ENCODE measurements around the gene USH2A.

Gene USH2A

DNA sequence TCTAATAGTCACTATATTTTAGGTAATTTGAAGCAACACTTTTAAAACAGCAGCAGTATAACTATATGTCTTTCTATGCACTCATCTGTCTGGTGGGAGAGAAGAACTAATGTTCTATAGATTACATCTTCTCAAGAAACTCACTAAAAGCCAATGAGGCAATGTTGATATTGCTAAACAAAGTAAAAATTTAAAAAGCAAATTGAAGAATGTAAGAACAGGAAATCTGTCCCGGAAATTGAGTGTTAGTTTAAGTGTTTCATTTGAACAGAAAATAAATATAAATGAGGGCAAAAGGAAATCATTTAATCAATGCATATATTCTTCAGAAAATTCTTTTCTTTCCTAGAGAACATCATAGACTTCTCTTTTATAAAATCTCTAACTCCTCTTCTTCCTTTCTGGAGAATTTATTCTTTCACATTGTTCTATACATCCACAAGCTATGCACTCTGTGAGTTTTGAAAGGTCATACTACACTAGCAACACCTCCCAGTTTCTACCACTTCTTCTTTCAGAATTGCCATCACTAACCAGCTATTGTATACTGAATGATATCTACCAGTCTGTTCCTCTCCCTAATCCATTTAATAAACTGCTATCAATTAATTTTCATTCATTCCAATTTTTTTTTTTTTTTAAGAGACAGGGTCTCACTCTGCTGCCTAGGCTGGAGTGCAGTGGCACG lies 153.0 kb downstream of the USH2A start:
- FAIRE-seq, result no peak
- TF ChIP-seq TAF1 (IDR thresholded peaks at IDR 0.05; ENCODE audit: borderline replicate concordance, low read depth, low read length), result no peak
- no peak for TF ChIP-seq POLR2AphosphoS5 (IDR thresholded peaks at IDR 0.05; ENCODE audit: low read depth, low read length)
- TF ChIP-seq POLR2A (IDR thresholded peaks at IDR 0.05; ENCODE audit: low read depth, low read length), result no peak
- no peak for DNase-seq (ENCODE audit: insufficient read length)

DNA sequence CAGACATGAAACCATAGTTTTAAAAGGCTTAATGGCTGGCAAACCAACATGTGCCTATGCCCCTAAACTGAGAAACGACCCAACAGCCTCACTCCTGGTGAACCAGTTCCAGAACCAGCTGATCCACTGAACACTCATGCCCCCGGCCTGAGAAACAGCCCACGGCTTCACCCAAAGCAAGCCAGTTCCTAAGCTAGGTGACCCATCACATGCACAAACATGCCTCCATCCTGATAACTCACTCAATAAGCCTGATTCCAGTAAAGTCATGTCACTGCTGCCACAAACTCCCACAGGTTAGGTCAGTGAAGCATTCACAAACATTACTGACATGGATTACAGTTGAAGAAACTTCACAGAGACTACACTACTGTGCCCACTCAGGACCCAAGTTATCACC lies 161.6 kb downstream of the USH2A start:
- TF ChIP-seq POLR2AphosphoS5 (IDR thresholded peaks at IDR 0.05; ENCODE audit: low read depth, low read length) (no peak), TAF1 (IDR thresholded peaks at IDR 0.05; ENCODE audit: borderline replicate concordance, low read depth, low read length) (no peak), POLR2A (IDR thresholded peaks at IDR 0.05; ENCODE audit: low read depth, low read length) (no peak)
- no peak for FAIRE-seq
- no peak for DNase-seq (ENCODE audit: insufficient read length)

DNA sequence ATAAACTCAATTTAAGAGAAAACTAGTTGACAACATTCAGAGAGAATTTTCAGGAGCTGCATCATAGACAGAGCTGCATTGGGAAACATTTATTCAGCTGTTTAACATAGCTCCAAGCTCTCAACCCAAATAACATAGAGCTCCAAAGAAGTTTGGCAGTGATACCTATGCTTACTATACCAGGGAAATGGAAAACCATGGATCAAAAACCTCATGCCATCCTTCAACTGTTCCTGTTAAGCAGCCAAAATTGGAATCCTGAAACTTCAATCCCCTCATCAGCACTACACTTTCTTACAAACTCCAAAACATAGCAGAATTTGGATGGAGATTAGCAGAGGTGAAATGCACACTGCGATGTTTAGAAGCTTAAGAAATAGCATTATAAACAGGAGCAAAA lies 164.4 kb downstream of the USH2A start:
- DNase-seq (ENCODE audit: insufficient read length), result no peak
- TF ChIP-seq TAF1 (IDR thresholded peaks at IDR 0.05; ENCODE audit: borderline replicate concordance, low read depth, low read length) (no peak), POLR2AphosphoS5 (IDR thresholded peaks at IDR 0.05; ENCODE audit: low read depth, low read length) (no peak), POLR2A (IDR thresholded peaks at IDR 0.05; ENCODE audit: low read depth, low read length) (no peak)
- FAIRE-seq, result no peak

GRCh38 chr1:216258386-216258785 lies 164.9 kb downstream of the USH2A start:
- FAIRE-seq (no peak), DNase-seq (ENCODE audit: insufficient read length) (no peak)
- no peak for TF ChIP-seq POLR2AphosphoS5 (IDR thresholded peaks at IDR 0.05; ENCODE audit: low read depth, low read length)
- no peak for TF ChIP-seq TAF1 (IDR thresholded peaks at IDR 0.05; ENCODE audit: borderline replicate concordance, low read depth, low read length)
- no peak for TF ChIP-seq POLR2A (IDR thresholded peaks at IDR 0.05; ENCODE audit: low read depth, low read length)

DNA sequence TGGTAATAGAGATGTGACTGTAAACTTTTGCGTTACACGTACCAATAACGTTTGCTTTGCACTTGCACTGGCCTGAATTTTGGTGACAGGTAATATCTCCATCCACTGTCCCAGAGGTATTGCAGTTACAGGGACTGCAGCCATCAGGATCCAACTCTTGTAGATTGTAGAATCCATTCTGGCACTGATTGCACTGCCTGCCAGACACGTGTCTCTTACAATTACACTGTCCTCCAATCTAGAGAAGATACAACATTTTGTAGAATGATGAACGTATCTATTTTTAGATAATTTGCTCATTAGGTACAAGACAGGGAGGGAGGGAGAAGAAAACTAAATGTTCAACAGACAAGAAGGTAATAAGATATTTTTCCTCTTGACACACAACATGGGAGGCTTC lies 172.4 kb downstream of the USH2A start:
- TF ChIP-seq POLR2AphosphoS5 (IDR thresholded peaks at IDR 0.05; ENCODE audit: low read depth, low read length) (no peak), TAF1 (IDR thresholded peaks at IDR 0.05; ENCODE audit: borderline replicate concordance, low read depth, low read length) (no peak), POLR2A (IDR thresholded peaks at IDR 0.05; ENCODE audit: low read depth, low read length) (no peak)
- no peak for FAIRE-seq
- no peak for DNase-seq (ENCODE audit: insufficient read length)

- FAIRE-seq (no peak), DNase-seq (ENCODE audit: insufficient read length) (no peak)
- TF ChIP-seq POLR2A (IDR thresholded peaks at IDR 0.05; ENCODE audit: low read depth, low read length) (no peak), POLR2AphosphoS5 (IDR thresholded peaks at IDR 0.05; ENCODE audit: low read depth, low read length) (no peak), TAF1 (IDR thresholded peaks at IDR 0.05; ENCODE audit: borderline replicate concordance, low read depth, low read length) (no peak)
Observed at GRCh38 chr1:216248628-216249027, 174.6 kb downstream of the USH2A start.

DNA sequence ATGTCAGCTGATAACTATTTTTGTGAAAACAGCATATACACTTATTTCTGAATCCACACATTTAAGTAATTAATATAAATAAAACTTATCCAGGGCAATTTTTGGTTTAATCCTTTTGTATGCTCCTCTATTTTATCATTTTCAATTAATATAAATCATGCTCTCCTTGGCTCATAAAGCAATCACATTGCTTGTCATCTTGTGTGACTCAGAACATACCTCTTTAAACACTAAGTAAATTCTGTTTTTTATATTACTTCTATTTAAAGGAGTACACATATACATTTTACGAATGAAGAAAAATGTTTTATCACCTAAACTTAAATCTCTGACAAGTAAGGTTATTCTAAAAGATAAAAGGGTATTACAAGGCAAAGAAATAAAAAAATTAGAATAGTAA lies 175.3 kb downstream of the USH2A start:
- TF ChIP-seq TAF1 (IDR thresholded peaks at IDR 0.05; ENCODE audit: borderline replicate concordance, low read depth, low read length) (no peak), POLR2AphosphoS5 (IDR thresholded peaks at IDR 0.05; ENCODE audit: low read depth, low read length) (no peak), POLR2A (IDR thresholded peaks at IDR 0.05; ENCODE audit: low read depth, low read length) (no peak)
- DNase-seq (ENCODE audit: insufficient read length), result no peak
- FAIRE-seq, result no peak

DNA sequence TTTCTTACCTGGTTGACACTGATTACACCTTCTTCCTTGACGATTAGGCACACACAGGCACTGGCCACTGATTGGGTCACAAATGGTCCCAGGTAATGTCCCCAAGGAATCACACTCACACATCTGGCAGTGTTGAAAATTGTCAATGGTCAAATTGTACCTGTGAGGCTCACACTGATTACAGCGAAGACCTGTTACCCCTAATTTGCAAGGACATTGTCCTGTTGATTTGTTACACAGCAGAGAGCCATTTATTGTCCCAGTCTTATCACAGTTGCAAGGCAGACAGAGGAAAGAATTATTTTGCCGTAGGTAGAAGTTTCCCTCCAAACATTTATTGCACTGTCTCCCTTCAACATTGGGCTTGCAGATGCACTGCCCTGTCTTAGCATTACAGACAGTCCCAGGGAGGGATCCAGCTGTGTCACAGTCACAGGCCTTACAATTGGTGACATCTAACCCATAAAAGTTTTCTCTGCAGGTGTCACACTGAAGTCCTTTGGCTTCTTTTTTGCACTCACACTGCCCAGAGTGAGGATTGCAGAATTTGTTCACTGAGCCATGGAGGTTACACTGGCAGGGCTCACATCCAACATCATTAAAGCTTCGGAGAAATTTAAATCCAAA lies 176.6 kb downstream of the USH2A start:
- FAIRE-seq, result no peak
- DNase-seq (ENCODE audit: insufficient read length), result no peak
- TF ChIP-seq TAF1 (IDR thresholded peaks at IDR 0.05; ENCODE audit: borderline replicate concordance, low read depth, low read length) (no peak), POLR2A (IDR thresholded peaks at IDR 0.05; ENCODE audit: low read depth, low read length) (no peak), POLR2AphosphoS5 (IDR thresholded peaks at IDR 0.05; ENCODE audit: low read depth, low read length) (no peak)

GRCh38 chr1:216238844-216239243 lies 184.4 kb downstream of the USH2A start:
- FAIRE-seq, result no peak
- DNase-seq (ENCODE audit: insufficient read length), result no peak
- no peak for TF ChIP-seq POLR2AphosphoS5 (IDR thresholded peaks at IDR 0.05; ENCODE audit: low read depth, low read length)
- no peak for TF ChIP-seq POLR2A (IDR thresholded peaks at IDR 0.05; ENCODE audit: low read depth, low read length)
- no peak for TF ChIP-seq TAF1 (IDR thresholded peaks at IDR 0.05; ENCODE audit: borderline replicate concordance, low read depth, low read length)

- no peak for DNase-seq (ENCODE audit: insufficient read length)
- no peak for FAIRE-seq
- no peak for TF ChIP-seq POLR2A (IDR thresholded peaks at IDR 0.05; ENCODE audit: low read depth, low read length)
- no peak for TF ChIP-seq POLR2AphosphoS5 (IDR thresholded peaks at IDR 0.05; ENCODE audit: low read depth, low read length)
- no peak for TF ChIP-seq TAF1 (IDR thresholded peaks at IDR 0.05; ENCODE audit: borderline replicate concordance, low read depth, low read length)
Observed at GRCh38 chr1:216237927-216238542, 185.2 kb downstream of the USH2A start.

DNA sequence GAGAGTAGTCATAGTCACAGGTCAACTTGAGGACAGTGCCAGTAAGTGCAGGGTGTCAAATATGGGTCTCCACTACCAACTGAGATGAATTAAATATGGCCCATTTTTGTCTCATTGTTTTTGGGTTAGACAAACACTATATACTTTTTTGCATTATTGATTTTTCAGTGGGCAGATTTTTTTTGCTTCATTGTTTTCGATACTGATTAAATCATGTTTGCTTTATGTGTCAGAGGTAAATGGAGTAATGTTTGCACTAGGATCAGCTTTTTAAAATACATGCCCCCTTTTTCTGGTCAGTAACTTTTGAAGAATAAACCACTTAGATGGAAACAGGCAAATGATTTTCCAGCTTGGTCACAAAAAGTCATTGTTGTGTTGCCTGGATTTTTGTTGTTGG lies 199.0 kb downstream of the USH2A start:
- DNase-seq (ENCODE audit: insufficient read length), result no peak

GRCh38 chr1:216223486-216223885 lies 199.8 kb downstream of the USH2A start:
- FAIRE-seq (no peak), DNase-seq (ENCODE audit: insufficient read length) (no peak)
- no peak for TF ChIP-seq TAF1 (IDR thresholded peaks at IDR 0.05; ENCODE audit: borderline replicate concordance, low read depth, low read length)

More for the DNA sequence above, 199.0 kb downstream of the USH2A start:
- TF ChIP-seq POLR2AphosphoS5 (IDR thresholded peaks at IDR 0.05; ENCODE audit: low read depth, low read length) (no peak), POLR2A (IDR thresholded peaks at IDR 0.05; ENCODE audit: low read depth, low read length) (no peak), TAF1 (IDR thresholded peaks at IDR 0.05; ENCODE audit: borderline replicate concordance, low read depth, low read length) (no peak)
- no peak for FAIRE-seq
